ENCODE data around the gene ZRANB3.

- no peak for TF ChIP-seq CTCF (conservative IDR thresholded peaks at IDR 0.05; ENCODE audit: low read depth in 2 of 2)
- no peak for TF ChIP-seq EZH2phosphoT487 (IDR thresholded peaks at IDR 0.05; ENCODE audit: unreplicated experiment)
- no peak for TF ChIP-seq POLR2AphosphoS5 (IDR thresholded peaks at IDR 0.05; ENCODE audit: low read depth)
- TF ChIP-seq EZH2 (IDR thresholded peaks at IDR 0.05; ENCODE audit: low read depth, unreplicated experiment) = no peak
- TF ChIP-seq REST (IDR thresholded peaks at IDR 0.05; ENCODE audit: unreplicated experiment) = no peak
- TF ChIP-seq CREB1 (CRISPR knock-in tag; IDR thresholded peaks at IDR 0.05; ENCODE audit: low read depth) = no peak
- TF ChIP-seq ZNF331 (CRISPR knock-in tag; IDR thresholded peaks at IDR 0.05; ENCODE audit: low read depth) = no peak
- no peak for TF ChIP-seq NANOG (IDR thresholded peaks at IDR 0.05; ENCODE audit: borderline replicate concordance)
These were observed 304.1 kb downstream of the ZRANB3 start for GRCh38 chr2:135226961-135227360.

Measured in GM23338 (cell line).